ENCODE results near the gene CSNK1G3.

The CSNK1G3 gene

DNA sequence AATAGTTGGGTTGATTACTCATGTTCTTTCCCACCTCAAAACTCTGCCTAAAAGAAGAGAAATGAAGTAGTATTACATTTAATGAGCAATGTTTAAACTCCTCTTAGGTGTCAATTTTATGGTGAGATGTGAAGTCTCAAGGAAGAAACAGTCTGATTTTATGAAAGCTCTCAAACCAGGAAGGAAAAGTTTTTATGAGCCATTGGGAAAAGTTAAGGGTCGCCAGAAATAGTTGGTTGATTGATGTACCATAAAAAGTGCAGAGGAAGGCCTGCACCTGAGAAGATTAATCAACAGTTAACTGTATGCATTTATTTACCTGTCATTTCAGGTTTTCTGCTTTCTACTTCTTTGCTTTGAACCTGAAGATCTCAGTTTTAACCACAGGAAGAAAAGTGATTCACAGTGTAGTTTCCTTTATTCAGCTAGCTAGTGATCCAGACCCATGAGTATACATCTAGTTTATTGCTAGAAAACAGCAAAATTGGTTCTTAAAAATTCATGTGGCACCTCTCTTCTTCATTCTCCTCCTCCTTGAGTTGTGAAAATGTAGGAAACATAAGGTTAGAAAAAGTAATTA is 133.1 kb downstream of the CSNK1G3 start:
- DNase-seq (ENCODE audit: low spot score) = no peak

DNA sequence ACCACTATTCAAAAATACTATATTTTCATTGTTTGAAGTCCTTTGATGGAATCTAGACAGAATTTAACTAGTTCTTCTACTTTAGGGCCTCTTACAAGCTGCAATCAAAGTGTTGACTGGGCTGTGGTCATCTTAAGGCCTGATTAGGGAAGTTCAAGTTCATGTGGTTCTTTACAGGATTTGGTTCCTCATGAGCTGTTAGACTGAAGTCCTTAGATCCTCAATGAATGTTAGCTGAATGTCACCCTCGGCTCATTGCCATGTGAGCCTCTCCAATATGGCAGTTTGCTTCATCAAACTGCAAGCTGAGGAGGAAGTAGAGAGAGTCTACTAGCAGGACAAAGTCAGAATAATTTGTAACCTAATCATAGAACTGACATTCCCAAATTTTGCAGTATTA is 135.1 kb downstream of the CSNK1G3 start:
- DNase-seq (ENCODE audit: low spot score) = no peak

DNA sequence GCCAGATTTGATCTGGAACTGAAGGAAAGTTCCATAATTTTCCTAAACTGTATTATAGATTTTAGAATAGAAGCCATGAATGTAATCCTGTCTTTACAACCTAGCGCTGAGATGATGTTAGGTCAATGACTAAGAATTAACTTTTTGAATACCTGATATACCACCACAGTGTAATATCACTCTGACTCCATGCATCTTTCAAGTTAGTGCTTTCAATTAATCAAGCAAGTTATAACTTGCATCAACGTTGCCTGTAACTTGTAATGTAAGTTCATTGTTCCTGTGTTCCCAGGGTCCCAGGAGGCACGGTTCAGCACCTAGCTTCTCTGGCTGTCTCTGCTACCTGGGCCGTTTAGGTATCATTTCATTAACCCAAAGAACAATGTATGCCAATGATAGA is 139.3 kb downstream of the CSNK1G3 start:
- DNase-seq (ENCODE audit: low spot score) = no peak

DNA sequence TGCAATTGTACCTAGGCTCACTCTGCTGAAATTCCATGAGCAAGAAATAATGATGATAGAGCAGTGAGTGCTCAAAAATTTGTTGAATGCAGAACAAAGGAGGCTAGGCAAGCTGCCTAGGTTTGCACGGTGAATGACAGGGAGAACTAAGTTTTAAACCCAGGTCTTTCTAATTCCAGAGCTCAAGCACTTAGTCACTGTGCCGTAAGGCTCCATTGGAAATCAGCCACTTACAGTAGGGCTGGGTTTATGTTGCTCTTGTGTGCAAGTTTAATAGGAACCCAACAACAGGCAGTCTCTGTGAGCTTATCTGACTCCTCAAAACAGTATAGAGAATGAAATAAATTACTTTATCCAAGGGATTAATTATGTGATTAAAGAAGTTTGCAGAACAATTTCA is 147.0 kb downstream of the CSNK1G3 start:
- DNase-seq (ENCODE audit: low spot score) = no peak

DNA sequence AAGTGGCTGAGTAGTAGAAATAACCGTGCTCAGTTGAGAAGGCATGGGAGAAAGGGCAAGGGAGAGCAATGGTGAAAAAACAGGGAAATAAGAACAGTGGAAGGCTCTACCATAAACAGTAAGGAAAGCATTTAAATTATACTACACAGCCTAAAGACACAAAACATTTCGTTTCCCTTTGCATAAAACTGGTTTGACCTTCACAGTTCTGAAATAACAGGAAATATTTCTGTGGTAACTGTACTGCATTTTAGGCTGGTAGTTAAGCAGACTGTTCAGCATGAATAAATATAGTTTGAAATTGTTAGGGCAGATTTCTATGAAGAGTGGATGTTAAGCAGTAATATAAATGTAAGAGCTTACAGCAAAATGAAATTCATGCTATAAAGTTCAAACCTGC is 147.5 kb downstream of the CSNK1G3 start:
- DNase-seq (ENCODE audit: low spot score) = no peak

DNA sequence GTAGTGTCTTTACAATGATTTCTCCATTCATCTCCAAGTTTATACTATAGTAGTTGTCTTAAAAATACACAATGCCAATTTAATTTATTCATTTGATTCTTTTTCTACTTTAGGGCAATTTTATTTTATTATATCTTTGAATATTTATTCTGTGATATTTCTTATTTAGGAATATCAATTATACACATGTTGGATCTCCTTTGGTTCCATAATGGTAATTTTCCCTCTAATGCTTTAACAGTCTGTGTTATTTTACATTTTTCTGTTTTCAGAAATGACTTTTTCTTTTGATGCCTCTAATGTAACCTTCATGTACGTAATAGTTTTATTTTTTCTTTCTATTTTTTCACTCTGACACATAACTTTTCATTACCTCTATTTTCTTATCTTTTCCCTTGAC is 153.0 kb downstream of the CSNK1G3 start:
- no peak for DNase-seq (ENCODE audit: low spot score)

DNA sequence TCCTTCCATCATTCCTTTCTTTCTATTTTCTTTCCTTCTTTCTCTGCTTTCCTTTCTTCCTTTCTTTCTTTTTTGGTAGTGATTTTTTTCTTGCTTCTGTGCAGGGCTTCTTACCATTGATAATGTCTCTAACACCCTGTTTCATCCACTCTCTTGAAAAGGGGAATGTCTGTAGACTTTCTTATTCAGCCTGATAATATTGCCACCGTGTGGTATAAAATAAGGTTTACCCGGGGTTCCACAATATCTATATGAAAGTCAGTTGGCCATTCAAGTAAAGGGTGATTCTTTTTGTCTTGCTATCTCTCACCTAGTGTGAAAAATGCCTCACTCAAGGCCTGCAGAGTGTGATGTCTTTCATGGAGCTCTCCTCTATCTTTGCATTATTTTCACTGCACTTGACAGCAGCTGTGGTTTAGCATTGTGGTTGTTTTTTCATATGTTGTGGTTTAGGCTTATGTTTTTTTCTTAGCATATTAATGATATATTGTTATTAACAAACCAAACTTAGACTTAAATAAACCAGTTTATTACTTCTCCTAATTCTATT is 153.9 kb downstream of the CSNK1G3 start:
- no peak for DNase-seq (ENCODE audit: low spot score)

Measured in left forelimb (tissue), 1 donor.